OCI-LY1 (cell line): Measurements from ENCODE around the gene TOMM7.

ENCODE experiments used
- H2AFZ ChIP-seq: fragments of 200-600 bp; sonication (generic), shearing (Covaris generic); 2 replicates; pipeline ENCODE4 v1.6.0; 2014; ENCODE audit warnings: antibody characterized with exemption, mild to moderate bottlenecking, low read length
- H3F3A ChIP-seq: fragments of 200-600 bp; sonication (generic), shearing (Covaris generic); 2 replicates; pipeline ENCODE4 v1.6.0; 2014; ENCODE audit warnings: mild to moderate bottlenecking, antibody characterized with exemption, low read length, moderate library complexity; ENCODE audit not compliant: insufficient read depth
- H3K27ac ChIP-seq: fragments of 200-600 bp; sonication (generic); 2 replicates; pipeline ENCODE4 v1.5.1; 2014; ENCODE audit warnings: low read length, mixed run types, mild to moderate bottlenecking, low read depth; ENCODE audit not compliant: poor library complexity, severe bottlenecking
- H3K27me3 ChIP-seq: fragments of 200-600 bp; sonication (generic); 2 replicates; pipeline ENCODE4 v1.6.0; 2014; ENCODE audit warnings: antibody characterized with exemption, mild to moderate bottlenecking, low read length, moderate library complexity; ENCODE audit not compliant: insufficient read depth
- H3K36me3 ChIP-seq: fragments of 200-600 bp; sonication (generic); 2 replicates; pipeline ENCODE4 v1.6.1; 2014; ENCODE audit warnings: mild to moderate bottlenecking, antibody characterized with exemption, low read length, moderate library complexity, mixed read lengths; ENCODE audit not compliant: insufficient read depth
- H3K4me1 ChIP-seq: fragments of 200-600 bp; sonication (generic); 2 replicates; pipeline ENCODE4 v1.5.1; 2014; ENCODE audit warnings: mild to moderate bottlenecking, low read length, moderate library complexity; ENCODE audit not compliant: insufficient read depth, severe bottlenecking
- H3K4me2 ChIP-seq: fragments of 200-600 bp; sonication (generic), shearing (Covaris generic); 2 replicates; pipeline ENCODE4 v1.6.1; 2014; ENCODE audit warnings: low read length
- H3K4me3 ChIP-seq: fragments of 200-600 bp; sonication (generic); 2 replicates; pipeline ENCODE4 v1.5.1; 2014; ENCODE audit warnings: low read length, low read depth, mild to moderate bottlenecking, mixed read lengths; ENCODE audit not compliant: poor library complexity, severe bottlenecking
- H3K79me2 ChIP-seq: fragments of 200-600 bp; shearing (Covaris generic); 2 replicates; pipeline ENCODE4 v1.6.1; 2016; ENCODE audit warnings: mixed run types, low read length, mixed read lengths; ENCODE audit not compliant: insufficient read depth
- H3K9ac ChIP-seq: fragments of 200-600 bp; sonication (generic), shearing (Covaris generic); 2 replicates; pipeline ENCODE4 v1.6.1; 2014; ENCODE audit warnings: mild to moderate bottlenecking, low read length, mixed read lengths
- H3K9me2 ChIP-seq: fragments of 200-600 bp; sonication (generic), shearing (Covaris generic); 2 replicates; pipeline ENCODE4 v1.6.1; 2014; ENCODE audit warnings: low read depth, mild to moderate bottlenecking, low read length, mixed read lengths
- H3K9me3 ChIP-seq: fragments of 200-600 bp; shearing (Covaris generic); 2 replicates; pipeline ENCODE4 v1.6.1; 2014; ENCODE audit warnings: low read length, mixed read lengths
- H4K20me1 ChIP-seq: fragments of 200-600 bp; sonication (generic), shearing (Covaris generic); 2 replicates; pipeline ENCODE4 v1.6.0; 2016; ENCODE audit warnings: mild to moderate bottlenecking, low read length; ENCODE audit not compliant: insufficient read depth
- CTCF ChIP-seq: fragments of 200-600 bp; sonication (generic), shearing (Covaris generic); IDR thresholded peaks from 2 replicates; pipeline ENCODE4 v1.5.1; 2017; ENCODE audit warnings: mild to moderate bottlenecking, antibody characterized with exemption, low read length, moderate library complexity, mixed read lengths
- EZH2 ChIP-seq: fragments of 200-600 bp; sonication (generic), shearing (Covaris generic); IDR thresholded peaks from 2 replicates; pipeline ENCODE4 v1.8.0; 2017; ENCODE audit warnings: borderline replicate concordance, mixed run types, mild to moderate bottlenecking, antibody characterized with exemption, low read length, moderate library complexity, mixed read lengths

TOMM7 gene

GRCh38 chr7:22846961-22847360 is 24.3 kb upstream of the TOMM7 start:
- TF ChIP-seq CTCF (no peak), EZH2 (no peak)
- Histone ChIP-seq H3K27me3 (peaks cover 16% of the 10 kb centered on the region; the same call in 1 of the 2 replicates), H3K27ac (no peak overlapping the region), H3F3A (no peaks in the 10 kb centered on the region), H2AFZ (no peak overlapping the region), H3K36me3 (no peaks in the 10 kb centered on the region), H3K4me3 (no peak overlapping the region), H3K9ac (no peak overlapping the region), H3K79me2 (no peaks in the 10 kb centered on the region), H4K20me1 (no peaks in the 10 kb centered on the region), H3K9me3 (no peaks in the 10 kb centered on the region), H3K9me2 (no peaks in the 10 kb centered on the region), H3K4me1 (no peaks in the 10 kb centered on the region), H3K4me2 (no peak overlapping the region)

GRCh38 chr7:22845221-22845834 is 22.7 kb upstream of the TOMM7 start:
- Histone ChIP-seq H3K36me3 (no peaks in the 10 kb centered on the region), H3F3A (no peaks in the 10 kb centered on the region), H2AFZ (no peak overlapping the region), H3K27ac (no peak overlapping the region), H3K9me3 (no peaks in the 10 kb centered on the region), H3K4me2 (no peak overlapping the region), H3K9ac (no peak overlapping the region), H4K20me1 (no peaks in the 10 kb centered on the region), H3K9me2 (no peaks in the 10 kb centered on the region), H3K4me1 (no peaks in the 10 kb centered on the region), H3K79me2 (no peaks in the 10 kb centered on the region), H3K4me3 (no peak overlapping the region), H3K27me3 (peaks cover 11% of the 10 kb centered on the region; the same call in 1 of the 2 replicates)
- TF ChIP-seq EZH2 (no peak), CTCF (no peak)

GRCh38 chr7:22843681-22844309 is 21.1 kb upstream of the TOMM7 start:
- no peak overlapping the region for H3K4me3 ChIP-seq
- no peak overlapping the region for H2AFZ ChIP-seq
- no peaks in the 10 kb centered on the region for H3F3A ChIP-seq
- H4K20me1 ChIP-seq: no peaks in the 10 kb centered on the region
- TF ChIP-seq EZH2: no peak
- TF ChIP-seq CTCF: no peak
- H3K79me2 ChIP-seq: no peaks in the 10 kb centered on the region
- H3K9ac ChIP-seq: no peak overlapping the region
- H3K4me2 ChIP-seq: no peak overlapping the region
- H3K4me1 ChIP-seq: no peaks in the 10 kb centered on the region
- no peaks in the 10 kb centered on the region for H3K36me3 ChIP-seq
- peaks cover 11% of the 10 kb centered on the region; the same call in 1 of the 2 replicates for H3K27me3 ChIP-seq
- no peaks in the 10 kb centered on the region for H3K9me2 ChIP-seq
- H3K9me3 ChIP-seq: no peaks in the 10 kb centered on the region
- no peak overlapping the region for H3K27ac ChIP-seq
